Measurements from ENCODE around the gene ME2. TPM values are rescaled to one million over a fixed set of nuclear protein-coding genes. Genes with fewer than 3 reads are reported as not detected.
"Not testable (repeated sequence)": the region's sequence is repeated elsewhere in the genome, so short reads cannot be mapped to it uniquely, and the experiment has no call there.

Gene ME2
- total RNA-seq, 1 donor from 2014 or later, result 119 TPM

GRCh38 chr18:50902797-50903196 is 23.9 kb downstream of the ME2 start:
- intact Hi-C loops (cut with micrococcal nuclease), result no loop called here

GRCh38 chr18:50906843-50907242 is 27.9 kb downstream of the ME2 start:
- no peak for ATAC-seq
- intact Hi-C loops (cut with micrococcal nuclease), result no loop called here
- DNase-seq, result no peak

More at GRCh38 chr18:50902797-50903196, 23.9 kb downstream of the ME2 start:
- DNase-seq, result no peak
- ATAC-seq, result no peak

- DNase-seq (no peak), ATAC-seq (no peak)
These were observed 30.3 kb downstream of the ME2 start for GRCh38 chr18:50909261-50909660.

GRCh38 chr18:50911006-50911405 is 32.1 kb downstream of the ME2 start:
- intact Hi-C loops (cut with micrococcal nuclease), result no loop called here
- ATAC-seq (no peak), DNase-seq (no peak)

More at GRCh38 chr18:50909261-50909660, 30.3 kb downstream of the ME2 start:
- intact Hi-C loops (cut with micrococcal nuclease), result no loop called here

- ATAC-seq (no peak), DNase-seq (no peak)
- intact Hi-C loops (cut with micrococcal nuclease), result no loop called here
These were observed 38.1 kb downstream of the ME2 start for GRCh38 chr18:50917021-50917420.

- ATAC-seq (no peak), DNase-seq (no peak)
- intact Hi-C loops (cut with micrococcal nuclease), result no loop called here
These were observed 39.2 kb downstream of the ME2 start for GRCh38 chr18:50918153-50918552.

- intact Hi-C loops (cut with micrococcal nuclease), result no loop called here
- DNase-seq (no peak), ATAC-seq (no peak)
These were observed 45.5 kb downstream of the ME2 start for GRCh38 chr18:50924372-50924771.

- DNase-seq (no peak), ATAC-seq (no peak)
- intact Hi-C loops (cut with micrococcal nuclease), result no loop called here
These were observed 47.6 kb downstream of the ME2 start for GRCh38 chr18:50926521-50926920.

GRCh38 chr18:50928551-50928950 is 49.6 kb downstream of the ME2 start:
- intact Hi-C loops (cut with micrococcal nuclease), result no loop called here
- no peak for ATAC-seq
- DNase-seq, result no peak

GRCh38 chr18:50933684-50934083 is 54.8 kb downstream of the ME2 start:
- ATAC-seq (peak; percentile 41), DNase-seq (no peak)
- intact Hi-C loops (cut with micrococcal nuclease), result no loop called here

- ATAC-seq (no peak), DNase-seq (no peak)
- intact Hi-C loops (cut with micrococcal nuclease), result no loop called here
These were observed 55.8 kb downstream of the ME2 start for GRCh38 chr18:50934545-50935211.

GRCh38 chr18:50935493-50936191 is 56.7 kb downstream of the ME2 start:
- intact Hi-C loops (cut with micrococcal nuclease), result no loop called here
- no peak for DNase-seq
- no peak for ATAC-seq

- no peak for ATAC-seq
- intact Hi-C loops (cut with micrococcal nuclease), result no loop called here
- no peak for DNase-seq
These were observed 58.3 kb downstream of the ME2 start for GRCh38 chr18:50937183-50937582.

GRCh38 chr18:50938912-50939311 is 60.0 kb downstream of the ME2 start:
- intact Hi-C loops (cut with micrococcal nuclease), result no loop called here
- no peak for DNase-seq
- ATAC-seq, result no peak

- intact Hi-C loops (cut with micrococcal nuclease), result no loop called here
- ATAC-seq (peak; percentile 59), DNase-seq (no peak)
These were observed 65.5 kb downstream of the ME2 start for GRCh38 chr18:50944245-50944932.

- intact Hi-C loops (cut with micrococcal nuclease), result not testable (repeated sequence)
These were observed 67.0 kb downstream of the ME2 start for GRCh38 chr18:50945918-50946317.

GRCh38 chr18:50947899-50948298 is 69.0 kb downstream of the ME2 start:
- ATAC-seq (no peak), DNase-seq (no peak)
- intact Hi-C loops (cut with micrococcal nuclease), result no loop called here

More at GRCh38 chr18:50945918-50946317, 67.0 kb downstream of the ME2 start:
- not testable (repeated sequence) for DNase-seq, ATAC-seq

GRCh38 chr18:50949185-50949584 is 70.3 kb downstream of the ME2 start:
- ATAC-seq, result no peak
- intact Hi-C loops (cut with micrococcal nuclease), result no loop called here
- DNase-seq, result no peak

- ATAC-seq (no peak), DNase-seq (no peak)
- intact Hi-C loops (cut with micrococcal nuclease), result no loop called here
These were observed 71.7 kb downstream of the ME2 start for GRCh38 chr18:50950626-50951025.

GRCh38 chr18:50953822-50954221 is 74.9 kb downstream of the ME2 start:
- intact Hi-C loops (cut with micrococcal nuclease), result no loop called here
- ATAC-seq, result no peak
- DNase-seq, result no peak
